GM12873 (cell line): Measurements from ENCODE around the gene CLASP2.

Experiments
- TF ChIP-seq, protein P1 (sequence below): IDR thresholded peaks from 2 replicates; pipeline ENCODE4 v1.5.1; 2012; ENCODE audit warnings: low read depth, mild to moderate bottlenecking, moderate library complexity, low read length, control low read depth; ENCODE audit not compliant: insufficient read depth; ENCODE audit errors: missing control alignments

The CLASP2 gene

DNA sequence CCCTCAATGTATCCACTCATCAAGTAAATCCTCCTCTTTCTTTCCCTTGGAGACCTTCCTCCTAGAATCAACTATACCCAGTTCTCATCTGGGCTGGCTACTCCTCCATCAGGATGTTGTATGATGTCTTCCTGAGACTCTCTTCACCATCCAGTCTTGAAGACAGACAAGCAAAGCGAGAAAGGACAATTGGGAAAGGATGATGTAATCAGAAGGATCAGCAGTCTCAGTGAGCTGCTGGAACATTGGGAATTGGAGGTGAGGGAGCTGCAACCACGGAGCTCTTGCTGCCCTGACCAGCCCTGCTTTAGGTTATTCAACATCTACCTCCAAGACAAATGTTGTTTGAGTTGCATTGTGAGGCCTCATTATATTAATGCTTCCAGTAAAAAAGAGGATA, 229.8 kb downstream of the CLASP2 start:
- TF ChIP-seq, protein P1, sequence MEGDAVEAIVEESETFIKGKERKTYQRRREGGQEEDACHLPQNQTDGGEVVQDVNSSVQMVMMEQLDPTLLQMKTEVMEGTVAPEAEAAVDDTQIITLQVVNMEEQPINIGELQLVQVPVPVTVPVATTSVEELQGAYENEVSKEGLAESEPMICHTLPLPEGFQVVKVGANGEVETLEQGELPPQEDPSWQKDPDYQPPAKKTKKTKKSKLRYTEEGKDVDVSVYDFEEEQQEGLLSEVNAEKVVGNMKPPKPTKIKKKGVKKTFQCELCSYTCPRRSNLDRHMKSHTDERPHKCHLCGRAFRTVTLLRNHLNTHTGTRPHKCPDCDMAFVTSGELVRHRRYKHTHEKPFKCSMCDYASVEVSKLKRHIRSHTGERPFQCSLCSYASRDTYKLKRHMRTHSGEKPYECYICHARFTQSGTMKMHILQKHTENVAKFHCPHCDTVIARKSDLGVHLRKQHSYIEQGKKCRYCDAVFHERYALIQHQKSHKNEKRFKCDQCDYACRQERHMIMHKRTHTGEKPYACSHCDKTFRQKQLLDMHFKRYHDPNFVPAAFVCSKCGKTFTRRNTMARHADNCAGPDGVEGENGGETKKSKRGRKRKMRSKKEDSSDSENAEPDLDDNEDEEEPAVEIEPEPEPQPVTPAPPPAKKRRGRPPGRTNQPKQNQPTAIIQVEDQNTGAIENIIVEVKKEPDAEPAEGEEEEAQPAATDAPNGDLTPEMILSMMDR = no peak

DNA sequence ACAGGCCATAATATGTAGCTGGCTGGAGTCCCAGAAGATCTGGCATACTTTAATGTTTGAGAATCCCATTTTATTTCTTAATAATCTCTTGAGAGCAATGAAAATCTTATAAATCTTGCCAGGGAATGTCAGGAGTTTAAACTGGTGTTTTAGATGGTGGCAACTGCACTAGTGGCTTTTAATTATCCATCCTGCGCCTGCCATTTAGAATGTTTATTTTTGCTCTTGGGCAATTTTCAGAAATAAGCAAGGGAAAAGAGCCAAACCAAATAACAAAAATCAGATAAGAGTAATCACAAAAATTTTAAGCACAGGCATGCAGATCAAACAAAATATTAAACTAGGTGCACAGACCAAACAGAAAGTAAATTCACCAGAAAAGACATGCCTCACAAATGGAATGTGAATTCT, 235.9 kb downstream of the CLASP2 start:
- TF ChIP-seq, protein P1 = no peak

DNA sequence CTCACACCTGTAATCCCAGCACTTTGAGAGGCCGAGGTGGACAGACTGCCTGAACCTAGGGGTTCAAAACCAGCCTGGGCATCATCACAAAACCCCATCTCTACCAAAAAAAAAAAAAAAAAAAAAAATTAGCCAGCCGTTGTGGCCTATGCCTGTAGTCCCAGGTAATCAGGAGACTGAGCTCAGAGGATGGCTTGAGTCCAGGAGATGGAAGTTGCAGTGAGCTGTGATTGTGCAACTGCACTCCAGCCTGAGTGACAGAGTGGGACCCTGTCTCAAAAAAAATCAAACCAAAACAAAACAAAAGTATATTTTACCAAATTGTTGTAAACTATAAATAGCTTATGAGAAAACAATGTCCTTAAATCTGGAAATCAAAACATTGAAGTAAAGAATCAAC, 243.2 kb downstream of the CLASP2 start:
- TF ChIP-seq, protein P1 = no peak

DNA sequence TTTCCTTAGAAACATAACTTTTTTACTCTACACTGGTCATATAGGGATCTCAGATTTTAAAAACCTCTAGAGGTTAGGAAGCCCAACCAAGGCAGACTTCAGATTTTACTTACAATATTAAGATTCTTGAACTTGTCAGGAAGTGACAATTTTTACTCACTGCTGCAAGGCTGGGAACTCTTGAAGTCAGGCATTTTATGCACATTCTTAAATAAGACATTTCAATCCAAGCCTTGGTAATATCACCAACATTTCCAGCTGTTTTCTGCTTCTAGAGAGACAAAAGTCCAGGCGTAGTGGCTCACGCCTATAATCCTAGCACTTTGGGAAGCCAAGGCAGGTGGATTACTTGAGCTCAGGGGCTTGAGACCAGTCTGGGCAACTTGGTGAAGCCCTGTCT, 244.2 kb downstream of the CLASP2 start:
- TF ChIP-seq, protein P1 = no peak

DNA sequence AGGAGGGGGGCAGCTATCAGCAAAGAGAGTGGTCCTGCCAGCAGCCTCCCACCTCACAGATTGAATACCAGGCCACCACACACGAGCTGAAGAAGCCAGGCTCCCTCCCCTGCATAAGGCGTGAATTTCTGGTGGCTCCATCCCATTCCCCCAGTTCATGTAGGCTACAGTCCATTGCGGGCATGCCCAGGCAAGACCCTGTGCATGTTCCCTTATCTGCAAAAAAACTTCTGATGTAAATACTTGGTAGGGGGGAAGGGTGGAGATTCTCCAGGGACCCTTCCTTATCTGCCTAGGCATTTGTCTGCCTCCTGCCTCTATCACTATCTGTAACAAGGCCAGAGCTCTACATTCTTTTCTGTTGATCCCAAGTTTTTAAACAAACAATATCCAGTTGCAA, 250.3 kb downstream of the CLASP2 start:
- TF ChIP-seq, protein P1 = no peak

DNA sequence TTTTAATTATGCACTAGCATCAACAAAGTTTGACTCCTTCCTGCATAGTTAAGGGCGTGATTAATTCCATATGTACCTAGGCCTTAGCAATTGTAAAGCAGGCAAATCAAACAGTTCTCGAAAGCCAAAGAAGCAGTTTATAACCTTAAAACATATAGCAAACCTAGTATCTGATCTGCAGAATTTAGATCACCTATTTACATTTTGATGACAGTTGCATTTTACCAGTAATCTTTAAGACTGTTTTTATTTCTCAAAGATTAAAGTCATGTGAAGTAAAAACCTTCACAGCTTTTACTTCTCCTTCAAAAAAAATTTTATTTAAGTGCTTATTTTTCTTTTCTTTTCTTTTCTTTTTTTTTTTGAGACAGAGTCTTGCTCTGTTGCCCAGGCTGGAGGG, 257.0 kb downstream of the CLASP2 start:
- TF ChIP-seq, protein P1 = no peak

DNA sequence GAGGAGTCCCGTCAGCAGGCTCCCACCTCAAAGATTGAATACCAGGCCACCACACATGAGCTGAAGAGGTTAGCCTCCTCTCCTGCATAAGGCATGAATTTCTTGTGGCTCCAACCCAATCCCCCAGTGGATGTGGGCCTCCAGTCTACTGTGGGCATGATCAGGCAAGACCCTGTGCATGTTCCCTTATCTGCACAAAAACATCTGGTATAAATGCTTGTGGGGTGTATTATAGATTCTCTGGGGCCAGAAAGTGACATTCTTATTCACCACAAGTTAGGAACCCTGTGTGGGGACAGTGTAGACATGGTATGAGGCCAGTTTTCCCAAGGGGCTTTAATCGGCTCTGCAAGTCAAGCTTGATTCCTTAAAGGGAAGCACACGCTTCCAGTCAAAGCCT, 259.6 kb downstream of the CLASP2 start:
- TF ChIP-seq, protein P1 = no peak

DNA sequence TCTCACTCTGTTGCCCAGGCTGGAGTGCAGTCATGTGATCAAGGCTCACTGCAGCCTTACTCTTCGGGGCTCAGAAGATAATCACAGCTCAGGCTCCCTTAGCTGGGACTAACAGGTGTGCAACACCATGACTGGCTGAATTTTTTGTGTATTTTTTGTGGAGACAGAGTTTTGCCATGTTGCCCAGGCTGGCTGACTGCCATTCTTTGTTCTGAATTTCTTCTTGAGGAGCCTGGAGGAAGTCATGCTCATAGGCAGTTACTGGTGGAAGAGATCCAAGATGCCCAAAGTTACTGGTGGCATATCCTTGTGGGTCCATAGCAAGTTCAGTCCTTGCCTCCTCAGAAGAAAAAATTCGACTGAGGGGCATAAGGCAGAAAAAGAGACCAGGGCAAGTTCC, 261.3 kb downstream of the CLASP2 start:
- TF ChIP-seq, protein P1 = no peak
